K562 (cell line): ENCODE results near the gene RGS13. TPM values are rescaled to one million over a fixed set of nuclear protein-coding genes. Genes with fewer than 3 reads are reported as not detected.

Experiments
- polyA plus RNA-seq, 8 experiments: library from polyadenylated mRNA; depleted of rRNA in 4 of 8; stranded (reverse) in 5 of 8; unstranded in 3 of 8; fragments of >200 nt; fragmentation: Nextera tagmentation in 2 of 8; fragmentation: Illumina TruSeq in 1 of 8; extraction: Ambion mirVana in 2 of 8; extraction: Trizol in 1 of 8; gene quantifications; 2 replicates each; pipeline versions ENCODE4 v1.2.1 to v1.2.3, GENCODE V29; 2011 to 2014; ENCODE audit warnings: inconsistent platforms in 1 of 8, missing spikeins in 1 of 8
- total RNA-seq, 7 experiments: library from RNA; depleted of rRNA in 6 of 7; stranded (reverse); fragments of >200 nt in 6 of 7; fragmentation: Illumina TruSeq in 2 of 7; extraction: Trizol in 2 of 7; gene quantifications; 2 replicates each; pipeline versions ENCODE4 v1.2.1 to v1.2.3, GENCODE V29; 2011 to 2021; ENCODE audit warnings: low replicate concordance in 1 of 7

Gene RGS13
- total and polyA plus RNA-seq, 9 of the 15 experiments (the other 6 are each of a cell fraction or from before 2014, with no cell fraction given): not detected

Other genes with a start within 250 kb of the RGS13 start
- gene RGS1, start 60.4 kb upstream of the RGS13 start, total RNA-seq (2014; rRNA removed): not detected in 2 replicates
- not detected in 2 replicates for gene RGS1, start 60.4 kb upstream of the RGS13 start, total RNA-seq (2014; rRNA removed; fragmentation: Illumina TruSeq; extraction: Trizol)
- gene RGS1, start 60.4 kb upstream of the RGS13 start, total RNA-seq (2015; rRNA removed; fragmentation: Illumina TruSeq; extraction: Trizol): not detected in 2 replicates
- 0.42 TPM in 1 of 2 replicates, not detected in the other for gene RGS1, start 60.4 kb upstream of the RGS13 start, total RNA-seq (2021)
- not detected in 2 replicates for gene RGS1, start 60.4 kb upstream of the RGS13 start, polyA plus RNA-seq (2011; rRNA removed)
- gene RGS1, start 60.4 kb upstream of the RGS13 start, polyA plus RNA-seq (2014; fragmentation: Illumina TruSeq; extraction: Trizol): not detected in 2 replicates
- gene RGS1, start 60.4 kb upstream of the RGS13 start, polyA plus RNA-seq (2014; fragmentation: Nextera tagmentation; extraction: Ambion mirVana): not detected
- gene RGS1, start 60.4 kb upstream of the RGS13 start, polyA plus RNA-seq (2014; rRNA removed): not detected in 2 replicates
- gene RGS2, start 172.9 kb downstream of the RGS13 start, total RNA-seq (2014; rRNA removed): 2.5 and 2.8 TPM in 2 replicates
- 4.0 and 4.4 TPM in 2 replicates for gene RGS2, start 172.9 kb downstream of the RGS13 start, total RNA-seq (2014; rRNA removed; fragmentation: Illumina TruSeq; extraction: Trizol)
- gene RGS2, start 172.9 kb downstream of the RGS13 start, total RNA-seq (2015; rRNA removed; fragmentation: Illumina TruSeq; extraction: Trizol): 2.5 and 2.7 TPM in 2 replicates
- gene RGS2, start 172.9 kb downstream of the RGS13 start, total RNA-seq (2021): 2.8 and 4.1 TPM in 2 replicates
- 2.6 and 3.8 TPM in 2 replicates for gene RGS2, start 172.9 kb downstream of the RGS13 start, polyA plus RNA-seq (2011; rRNA removed)
- gene RGS2, start 172.9 kb downstream of the RGS13 start, polyA plus RNA-seq (2014; fragmentation: Illumina TruSeq; extraction: Trizol): 2.7 and 4.1 TPM in 2 replicates
- 1 to 10 TPM; 4.7 to 5.4 TPM for gene RGS2, start 172.9 kb downstream of the RGS13 start, polyA plus RNA-seq (2014; fragmentation: Nextera tagmentation; extraction: Ambion mirVana)
- gene RGS2, start 172.9 kb downstream of the RGS13 start, polyA plus RNA-seq (2014; rRNA removed): 3.1 and 3.2 TPM in 2 replicates